H1 (cell line): ENCODE data around the gene ZNF155. TPM values are rescaled to one million over a fixed set of nuclear protein-coding genes. Genes with fewer than 3 reads are reported as not detected.

ENCODE experiments used
- BRCA1 ChIP-seq: IDR thresholded peaks from 2 replicates; pipeline ENCODE4 v1.6.1; 2012; ENCODE audit warnings: low read depth, low read length, improper control_type of control experiment
- EP300 ChIP-seq, 2 experiments: IDR thresholded peaks; 1 replicate in 1 of 2; 2 replicates in 1 of 2; pipeline ENCODE4 v1.6.1; 2011 to 2012; ENCODE audit warnings: low read depth in 2 of 2, low read length in 2 of 2, mild to moderate bottlenecking in 2 of 2, borderline replicate concordance in 1 of 2, inconsistent platforms in 1 of 2, moderate library complexity in 1 of 2
- FOSL1 ChIP-seq: IDR thresholded peaks from 2 replicates; pipeline ENCODE4 v1.6.1; 2011; ENCODE audit warnings: mild to moderate bottlenecking, low read depth, low read length, moderate library complexity; ENCODE audit not compliant: insufficient read depth
- GTF2F1 ChIP-seq: IDR thresholded peaks from 2 replicates; pipeline ENCODE4 v1.6.1; 2012; ENCODE audit warnings: low read depth, low read length, improper control_type of control experiment, borderline replicate concordance
- MAFK ChIP-seq: IDR thresholded peaks from 2 replicates; pipeline ENCODE4 v1.6.1; 2012; ENCODE audit warnings: low read depth, mild to moderate bottlenecking, improper control_type of control experiment, low read length
- NRF1 ChIP-seq: IDR thresholded peaks from 2 replicates; pipeline ENCODE4 v1.6.1; 2011; ENCODE audit warnings: mild to moderate bottlenecking, low read depth, low read length, improper control_type of control experiment
- PHF8 ChIP-seq: fragments of 200-600 bp; sonication (generic); conservative IDR thresholded peaks from 2 replicates; pipeline ENCODE4 v1.7.1; 2012; ENCODE audit warnings: low read depth, mild to moderate bottlenecking, inconsistent platforms, low read length, moderate library complexity
- SP4 ChIP-seq: IDR thresholded peaks from 2 replicates; pipeline ENCODE4 v1.6.1; 2012; ENCODE audit warnings: low read length, inconsistent platforms
- TEAD4 ChIP-seq: IDR thresholded peaks from 2 replicates; pipeline ENCODE4 v1.6.1; 2012; ENCODE audit warnings: low read depth, low read length, inconsistent platforms, mixed read lengths
- polyA plus RNA-seq, 7 experiments: library from polyadenylated mRNA; depleted of rRNA in 3 of 7; stranded (reverse) in 5 of 7; unstranded in 2 of 7; fragments of >200 nt in 5 of 7; fragments of 200-250 nt in 2 of 7; gene quantifications; 1 replicate in 5 of 7; 2 replicates in 1 of 7; 4 replicates in 1 of 7; pipeline versions ENCODE4 v1.2.1 to v1.2.3, GENCODE V29; 2011 to 2013; ENCODE audit warnings: missing spikeins in 2 of 7, mixed read lengths in 2 of 7
- total RNA-seq: library from RNA; stranded (reverse); fragmentation: NEBNext Ultra II Directional; extraction: Animal tissue kit (Norgen Biotek cat#: 25700); gene quantifications from 2 replicates; pipeline ENCODE4 v1.2.1, GENCODE V29; 2021
- TF ChIP-seq, protein P1 (sequence below): fragments of 300-600 bp; sonication (generic); IDR thresholded peaks from 2 replicates; pipeline ENCODE4 v1.7.1; 2012; ENCODE audit warnings: low read length, moderate library complexity, mild to moderate bottlenecking, inconsistent platforms; ENCODE audit not compliant: insufficient replicate concordance
- TF ChIP-seq, protein P2 (sequence below): IDR thresholded peaks from 2 replicates; pipeline ENCODE4 v1.6.1; 2012; ENCODE audit warnings: inconsistent platforms

ZNF155 gene
- total and polyA plus RNA-seq, 2 of the 8 experiments (the other 6 are each of a cell fraction or from before 2014, with no cell fraction given) = 3.1 to 9.0 TPM

DNA sequence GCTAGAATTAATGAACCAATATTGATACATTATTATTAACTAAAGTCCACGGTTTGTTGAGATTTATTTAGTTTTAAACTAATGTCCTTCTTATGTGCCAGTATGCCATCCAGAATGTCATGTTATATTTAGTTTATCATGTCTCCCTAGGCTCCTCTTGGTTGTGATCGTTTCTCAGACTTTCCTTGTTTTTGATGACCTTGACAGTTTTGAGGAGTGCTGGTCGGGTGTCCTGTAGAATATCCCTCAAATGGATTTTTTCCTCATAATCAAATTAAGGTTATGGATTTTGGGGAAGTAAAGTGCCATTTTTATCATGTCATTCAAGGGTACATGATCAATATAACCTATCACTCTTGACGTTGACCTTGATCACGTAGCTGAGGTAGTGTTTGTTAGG lies 42.8 kb upstream of the ZNF155 start (continued):
- TF ChIP-seq, protein P1, sequence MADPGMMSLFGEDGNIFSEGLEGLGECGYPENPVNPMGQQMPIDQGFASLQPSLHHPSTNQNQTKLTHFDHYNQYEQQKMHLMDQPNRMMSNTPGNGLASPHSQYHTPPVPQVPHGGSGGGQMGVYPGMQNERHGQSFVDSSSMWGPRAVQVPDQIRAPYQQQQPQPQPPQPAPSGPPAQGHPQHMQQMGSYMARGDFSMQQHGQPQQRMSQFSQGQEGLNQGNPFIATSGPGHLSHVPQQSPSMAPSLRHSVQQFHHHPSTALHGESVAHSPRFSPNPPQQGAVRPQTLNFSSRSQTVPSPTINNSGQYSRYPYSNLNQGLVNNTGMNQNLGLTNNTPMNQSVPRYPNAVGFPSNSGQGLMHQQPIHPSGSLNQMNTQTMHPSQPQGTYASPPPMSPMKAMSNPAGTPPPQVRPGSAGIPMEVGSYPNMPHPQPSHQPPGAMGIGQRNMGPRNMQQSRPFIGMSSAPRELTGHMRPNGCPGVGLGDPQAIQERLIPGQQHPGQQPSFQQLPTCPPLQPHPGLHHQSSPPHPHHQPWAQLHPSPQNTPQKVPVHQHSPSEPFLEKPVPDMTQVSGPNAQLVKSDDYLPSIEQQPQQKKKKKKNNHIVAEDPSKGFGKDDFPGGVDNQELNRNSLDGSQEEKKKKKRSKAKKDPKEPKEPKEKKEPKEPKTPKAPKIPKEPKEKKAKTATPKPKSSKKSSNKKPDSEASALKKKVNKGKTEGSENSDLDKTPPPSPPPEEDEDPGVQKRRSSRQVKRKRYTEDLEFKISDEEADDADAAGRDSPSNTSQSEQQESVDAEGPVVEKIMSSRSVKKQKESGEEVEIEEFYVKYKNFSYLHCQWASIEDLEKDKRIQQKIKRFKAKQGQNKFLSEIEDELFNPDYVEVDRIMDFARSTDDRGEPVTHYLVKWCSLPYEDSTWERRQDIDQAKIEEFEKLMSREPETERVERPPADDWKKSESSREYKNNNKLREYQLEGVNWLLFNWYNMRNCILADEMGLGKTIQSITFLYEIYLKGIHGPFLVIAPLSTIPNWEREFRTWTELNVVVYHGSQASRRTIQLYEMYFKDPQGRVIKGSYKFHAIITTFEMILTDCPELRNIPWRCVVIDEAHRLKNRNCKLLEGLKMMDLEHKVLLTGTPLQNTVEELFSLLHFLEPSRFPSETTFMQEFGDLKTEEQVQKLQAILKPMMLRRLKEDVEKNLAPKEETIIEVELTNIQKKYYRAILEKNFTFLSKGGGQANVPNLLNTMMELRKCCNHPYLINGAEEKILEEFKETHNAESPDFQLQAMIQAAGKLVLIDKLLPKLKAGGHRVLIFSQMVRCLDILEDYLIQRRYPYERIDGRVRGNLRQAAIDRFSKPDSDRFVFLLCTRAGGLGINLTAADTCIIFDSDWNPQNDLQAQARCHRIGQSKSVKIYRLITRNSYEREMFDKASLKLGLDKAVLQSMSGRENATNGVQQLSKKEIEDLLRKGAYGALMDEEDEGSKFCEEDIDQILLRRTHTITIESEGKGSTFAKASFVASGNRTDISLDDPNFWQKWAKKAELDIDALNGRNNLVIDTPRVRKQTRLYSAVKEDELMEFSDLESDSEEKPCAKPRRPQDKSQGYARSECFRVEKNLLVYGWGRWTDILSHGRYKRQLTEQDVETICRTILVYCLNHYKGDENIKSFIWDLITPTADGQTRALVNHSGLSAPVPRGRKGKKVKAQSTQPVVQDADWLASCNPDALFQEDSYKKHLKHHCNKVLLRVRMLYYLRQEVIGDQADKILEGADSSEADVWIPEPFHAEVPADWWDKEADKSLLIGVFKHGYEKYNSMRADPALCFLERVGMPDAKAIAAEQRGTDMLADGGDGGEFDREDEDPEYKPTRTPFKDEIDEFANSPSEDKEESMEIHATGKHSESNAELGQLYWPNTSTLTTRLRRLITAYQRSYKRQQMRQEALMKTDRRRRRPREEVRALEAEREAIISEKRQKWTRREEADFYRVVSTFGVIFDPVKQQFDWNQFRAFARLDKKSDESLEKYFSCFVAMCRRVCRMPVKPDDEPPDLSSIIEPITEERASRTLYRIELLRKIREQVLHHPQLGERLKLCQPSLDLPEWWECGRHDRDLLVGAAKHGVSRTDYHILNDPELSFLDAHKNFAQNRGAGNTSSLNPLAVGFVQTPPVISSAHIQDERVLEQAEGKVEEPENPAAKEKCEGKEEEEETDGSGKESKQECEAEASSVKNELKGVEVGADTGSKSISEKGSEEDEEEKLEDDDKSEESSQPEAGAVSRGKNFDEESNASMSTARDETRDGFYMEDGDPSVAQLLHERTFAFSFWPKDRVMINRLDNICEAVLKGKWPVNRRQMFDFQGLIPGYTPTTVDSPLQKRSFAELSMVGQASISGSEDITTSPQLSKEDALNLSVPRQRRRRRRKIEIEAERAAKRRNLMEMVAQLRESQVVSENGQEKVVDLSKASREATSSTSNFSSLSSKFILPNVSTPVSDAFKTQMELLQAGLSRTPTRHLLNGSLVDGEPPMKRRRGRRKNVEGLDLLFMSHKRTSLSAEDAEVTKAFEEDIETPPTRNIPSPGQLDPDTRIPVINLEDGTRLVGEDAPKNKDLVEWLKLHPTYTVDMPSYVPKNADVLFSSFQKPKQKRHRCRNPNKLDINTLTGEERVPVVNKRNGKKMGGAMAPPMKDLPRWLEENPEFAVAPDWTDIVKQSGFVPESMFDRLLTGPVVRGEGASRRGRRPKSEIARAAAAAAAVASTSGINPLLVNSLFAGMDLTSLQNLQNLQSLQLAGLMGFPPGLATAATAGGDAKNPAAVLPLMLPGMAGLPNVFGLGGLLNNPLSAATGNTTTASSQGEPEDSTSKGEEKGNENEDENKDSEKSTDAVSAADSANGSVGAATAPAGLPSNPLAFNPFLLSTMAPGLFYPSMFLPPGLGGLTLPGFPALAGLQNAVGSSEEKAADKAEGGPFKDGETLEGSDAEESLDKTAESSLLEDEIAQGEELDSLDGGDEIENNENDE = no peak
- TF ChIP-seq MAFK = no peak
- no peak for TF ChIP-seq EP300 (IDR thresholded peaks at IDR 0.05; ENCODE audit: borderline replicate concordance in 1 of 2, low read depth in 2 of 2, low read length in 2 of 2)
- TF ChIP-seq NRF1 = no peak
- TF ChIP-seq, protein P2, sequence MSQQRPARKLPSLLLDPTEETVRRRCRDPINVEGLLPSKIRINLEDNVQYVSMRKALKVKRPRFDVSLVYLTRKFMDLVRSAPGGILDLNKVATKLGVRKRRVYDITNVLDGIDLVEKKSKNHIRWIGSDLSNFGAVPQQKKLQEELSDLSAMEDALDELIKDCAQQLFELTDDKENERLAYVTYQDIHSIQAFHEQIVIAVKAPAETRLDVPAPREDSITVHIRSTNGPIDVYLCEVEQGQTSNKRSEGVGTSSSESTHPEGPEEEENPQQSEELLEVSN = no peak
- no peak for TF ChIP-seq BRCA1
- TF ChIP-seq TEAD4 = no peak
- TF ChIP-seq PHF8 = no peak
- no peak for TF ChIP-seq FOSL1
- no peak for TF ChIP-seq SP4
- no peak for TF ChIP-seq GTF2F1
